GM21529 (cell line): ENCODE measurements around the gene TCN1.
A peak's percentile ranks its signal among the peaks of the same experiment; 100 is the strongest.
"Not testable (repeated sequence)": the region's sequence is repeated elsewhere in the genome, so short reads cannot be mapped to it uniquely, and the experiment has no call there.

ENCODE experiments used
- ATAC-seq: cut with Tn5 transposase; IDR thresholded peaks from one replicate; pipeline ENCODE4 v1.9.1; 2021; ENCODE audit not compliant: unreplicated experiment

Gene TCN1

GRCh38 chr11:59857439-59858434 is 8.6 kb downstream of the TCN1 start:
- ATAC-seq = no peak

GRCh38 chr11:59854871-59855270 is 11.4 kb downstream of the TCN1 start:
- no peak for ATAC-seq

DNA sequence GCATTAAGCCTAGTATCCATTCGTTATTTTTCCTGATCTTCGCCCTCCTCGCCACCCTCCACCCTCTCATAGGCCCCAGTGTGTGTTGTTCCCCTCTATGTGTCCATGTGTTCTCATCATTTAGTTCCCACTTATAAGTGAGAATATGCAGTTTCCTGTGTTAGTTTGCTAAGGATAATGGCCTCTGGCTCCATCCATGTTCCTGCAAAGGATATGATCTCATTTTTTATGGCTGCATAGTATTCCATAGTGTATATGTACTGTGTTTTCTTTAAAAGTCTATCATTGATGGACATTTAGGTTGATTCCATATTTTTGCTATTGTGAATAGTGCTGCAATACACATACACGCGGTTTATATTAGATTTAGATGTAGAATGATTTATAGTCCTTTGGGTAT is 14.9 kb downstream of the TCN1 start:
- ATAC-seq = not testable (repeated sequence)

DNA sequence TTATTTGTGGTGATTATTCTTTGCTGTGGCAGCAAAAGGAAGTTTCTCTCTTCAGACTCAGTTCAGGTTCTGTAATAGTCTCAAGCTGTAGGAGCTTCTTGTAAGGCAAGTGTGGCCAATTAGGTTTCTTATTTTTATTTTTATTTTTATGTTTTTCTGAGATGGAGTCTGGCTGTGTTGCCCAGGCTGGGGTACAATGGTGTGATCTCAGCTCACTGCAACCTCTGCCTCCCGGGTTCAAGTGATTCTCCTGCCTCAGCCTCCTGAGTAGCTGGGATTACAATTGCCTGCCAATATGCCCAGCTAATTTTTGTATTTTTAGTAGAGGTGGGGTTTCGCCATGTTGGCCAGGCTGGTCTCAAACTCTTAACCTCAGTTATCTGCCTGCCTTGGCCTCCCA is 16.7 kb downstream of the TCN1 start:
- ATAC-seq = not testable (repeated sequence)

GRCh38 chr11:59849129-59849528 is 17.2 kb downstream of the TCN1 start:
- ATAC-seq = no peak

GRCh38 chr11:59848439-59848838 is 17.8 kb downstream of the TCN1 start:
- not testable (repeated sequence) for ATAC-seq

DNA sequence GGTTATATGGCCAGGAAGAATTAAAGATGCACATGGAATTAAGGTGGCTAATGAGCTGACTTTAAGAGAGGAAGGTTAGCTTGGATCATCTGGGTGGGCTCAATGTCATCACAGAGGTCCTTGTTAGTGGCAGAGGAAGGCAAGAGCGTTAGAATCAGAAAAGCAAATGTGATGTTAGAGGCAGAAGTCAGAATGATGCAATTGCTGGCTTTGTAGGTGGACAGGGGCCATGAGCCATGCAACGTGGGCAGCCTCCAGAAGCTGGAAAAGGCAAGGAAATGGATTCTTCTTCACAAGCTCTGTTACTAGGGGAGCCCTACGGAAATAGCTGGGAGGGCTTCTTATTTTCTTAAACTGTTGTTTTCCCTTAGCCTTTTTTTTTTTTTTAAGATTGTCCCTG is 18.7 kb downstream of the TCN1 start:
- ATAC-seq = no peak

DNA sequence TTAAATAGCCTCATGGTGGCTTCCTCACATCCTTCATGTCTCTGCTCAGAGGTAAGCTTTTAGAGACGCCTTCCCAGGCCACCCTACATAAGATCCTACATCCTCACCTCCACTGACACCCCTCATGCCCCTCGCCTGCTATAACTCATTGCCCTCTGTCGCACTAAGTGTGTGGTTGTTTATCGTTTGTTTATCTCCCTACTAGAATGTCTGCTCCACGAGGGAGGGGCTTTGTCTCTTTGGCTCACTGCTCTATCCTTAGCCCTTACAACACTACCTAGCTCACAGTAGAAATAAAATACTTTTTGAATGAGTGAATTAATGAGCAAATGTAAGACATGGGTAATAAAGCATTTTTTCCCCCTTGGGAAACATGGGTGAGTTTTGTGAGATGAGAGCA is 19.7 kb downstream of the TCN1 start:
- ATAC-seq = no peak

GRCh38 chr11:59845399-59845798 is 20.9 kb downstream of the TCN1 start, which contains the start of gene CBLIF:
CBLIF (minus strand) TSS chr11:59845499; CDS start chr11:59845453, 46 bp downstream.
- ATAC-seq = no peak

DNA sequence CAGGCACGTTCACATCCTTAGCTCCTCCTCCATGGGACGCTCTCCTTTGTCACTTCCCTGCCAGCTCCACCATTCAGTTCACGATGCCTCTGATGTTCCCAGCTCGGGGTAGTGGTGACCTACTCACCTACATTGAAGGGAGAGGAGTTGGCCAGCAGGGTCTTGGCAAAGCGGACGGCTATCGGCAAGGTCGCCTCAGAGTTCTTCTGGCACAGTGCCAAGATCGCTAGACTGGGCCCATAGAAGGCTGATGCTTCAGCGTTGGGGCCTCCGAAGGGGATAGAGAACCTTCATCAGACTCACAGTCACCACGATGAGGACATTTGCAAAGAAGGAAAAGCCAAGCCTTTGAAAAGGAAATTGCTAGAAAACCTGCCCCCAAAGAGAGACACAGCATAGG is 24.0 kb downstream of the TCN1 start:
- no peak for ATAC-seq

GRCh38 chr11:59841514-59841913 is 24.8 kb downstream of the TCN1 start:
- ATAC-seq = peak; percentile 64

DNA sequence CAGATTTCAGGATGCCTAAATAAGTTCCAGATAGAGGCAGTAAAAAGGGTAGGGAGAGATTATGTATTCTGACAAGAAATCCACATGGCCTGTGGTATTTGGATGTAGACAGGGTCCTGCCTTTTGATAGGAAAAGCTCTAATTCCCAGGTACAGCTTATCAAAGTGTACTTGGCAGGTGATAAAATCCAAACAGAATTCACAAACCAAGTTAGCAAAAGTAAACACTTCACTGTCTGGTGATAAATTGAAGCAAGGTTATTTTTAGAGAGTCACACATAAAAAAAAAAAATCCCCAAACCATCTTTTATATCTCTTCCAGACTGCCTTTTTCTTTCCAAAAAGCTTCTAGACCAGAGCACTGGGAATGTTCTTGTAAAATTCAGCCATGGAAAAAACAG is 26.7 kb downstream of the TCN1 start:
- no peak for ATAC-seq

DNA sequence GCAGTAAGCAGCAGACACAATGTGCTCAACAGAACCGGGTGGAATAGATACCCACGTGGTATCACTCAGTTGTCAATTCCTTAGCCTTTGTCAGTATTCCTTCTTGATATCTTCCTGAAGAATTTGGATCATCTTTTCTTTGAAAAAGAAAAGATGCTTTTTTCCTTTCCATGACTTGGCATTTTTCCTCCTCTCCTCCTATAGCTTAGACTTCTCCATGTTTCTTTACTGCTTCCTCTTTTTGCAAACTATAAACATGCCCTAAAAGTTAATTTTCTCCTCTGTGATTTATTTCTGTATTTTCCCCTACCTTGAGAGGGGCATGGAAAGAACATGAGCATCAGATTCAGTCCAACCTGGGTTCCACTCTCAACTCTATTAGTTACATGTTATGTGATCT is 32.7 kb downstream of the TCN1 start:
- ATAC-seq = no peak

DNA sequence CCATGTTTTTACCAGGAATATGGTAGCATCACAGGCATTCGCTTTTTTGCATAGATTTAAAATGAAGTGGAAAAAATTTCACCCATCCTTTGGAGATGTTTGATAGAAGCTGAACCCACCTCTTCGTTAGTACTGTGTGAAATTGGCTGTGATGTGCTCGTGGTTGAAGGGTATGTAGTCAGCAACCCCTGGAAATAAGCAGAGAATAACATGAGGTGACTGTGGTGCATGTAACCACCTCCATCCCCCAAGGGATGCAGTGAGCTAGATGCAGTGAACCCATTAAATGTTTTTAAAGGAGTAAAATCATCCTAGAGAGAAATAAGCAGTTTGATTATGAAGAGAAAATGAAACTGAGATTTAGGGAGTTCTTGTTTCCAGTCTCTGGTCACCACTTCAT is 36.9 kb downstream of the TCN1 start:
- no peak for ATAC-seq

GRCh38 chr11:59822989-59823566 is 43.2 kb downstream of the TCN1 start:
- peak; percentile 97 for ATAC-seq

DNA sequence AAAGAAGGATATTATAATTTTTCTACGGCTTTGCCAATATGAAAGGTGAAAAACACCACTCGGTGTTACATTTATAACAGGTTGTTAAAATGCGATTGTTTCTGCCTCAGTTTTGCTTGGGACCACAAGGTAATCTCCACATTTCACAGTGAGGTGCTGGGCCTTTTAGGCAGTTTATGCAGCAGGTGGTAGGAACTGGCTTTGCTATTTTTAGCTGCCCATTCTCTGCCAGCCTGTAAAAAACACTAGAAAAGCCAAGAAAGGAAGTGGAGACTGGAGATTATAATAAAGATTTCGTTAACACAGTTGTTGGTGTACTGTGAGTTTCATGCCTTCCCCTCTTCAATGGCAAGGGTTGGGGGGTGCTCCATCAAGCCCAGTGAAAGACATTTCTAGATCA is 47.7 kb downstream of the TCN1 start:
- no peak for ATAC-seq

GRCh38 chr11:59816434-59816833 is 49.9 kb downstream of the TCN1 start:
- not testable (repeated sequence) for ATAC-seq

DNA sequence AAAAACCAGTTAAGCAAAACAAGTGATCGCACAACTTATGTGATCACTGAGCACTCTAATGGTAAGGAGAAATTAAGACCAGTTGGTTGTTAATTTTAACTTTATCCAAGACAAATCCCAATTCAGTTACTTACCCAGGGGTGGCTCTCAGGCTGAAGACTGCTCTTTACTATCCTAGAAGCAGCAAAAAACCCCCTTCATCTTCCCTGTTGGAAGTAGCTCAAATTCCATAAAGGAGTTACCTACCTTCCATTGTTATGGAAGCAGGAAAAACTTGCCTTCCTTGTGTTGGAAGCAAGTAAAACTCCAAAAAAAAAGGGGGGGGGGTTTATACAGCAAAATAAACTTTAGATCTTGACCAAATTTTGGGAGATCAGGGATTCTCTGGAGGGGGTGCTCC is 50.5 kb downstream of the TCN1 start:
- no peak for ATAC-seq

GRCh38 chr11:59814021-59814420 is 52.3 kb downstream of the TCN1 start:
- ATAC-seq = no peak

GRCh38 chr11:59813364-59813763 is 52.9 kb downstream of the TCN1 start:
- ATAC-seq = no peak

DNA sequence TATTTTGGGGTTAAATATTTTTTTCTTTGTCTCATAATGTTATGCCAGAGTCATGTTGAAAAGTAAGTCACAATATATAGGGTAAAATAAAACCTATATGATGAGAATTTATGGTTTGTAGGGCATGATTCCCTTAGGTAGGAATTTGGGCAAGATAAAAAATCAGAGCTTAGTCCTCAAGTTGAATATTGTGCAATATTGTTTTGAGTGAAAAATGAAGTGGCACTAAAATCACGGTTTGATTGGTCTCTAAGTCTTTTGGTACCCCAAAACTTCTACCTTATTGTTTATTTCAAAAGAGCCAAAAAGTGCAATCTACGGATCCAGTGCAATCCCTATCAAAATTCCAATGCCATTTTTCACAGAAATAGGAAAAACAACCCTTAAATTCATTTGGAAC is 54.1 kb downstream of the TCN1 start:
- ATAC-seq = no peak

DNA sequence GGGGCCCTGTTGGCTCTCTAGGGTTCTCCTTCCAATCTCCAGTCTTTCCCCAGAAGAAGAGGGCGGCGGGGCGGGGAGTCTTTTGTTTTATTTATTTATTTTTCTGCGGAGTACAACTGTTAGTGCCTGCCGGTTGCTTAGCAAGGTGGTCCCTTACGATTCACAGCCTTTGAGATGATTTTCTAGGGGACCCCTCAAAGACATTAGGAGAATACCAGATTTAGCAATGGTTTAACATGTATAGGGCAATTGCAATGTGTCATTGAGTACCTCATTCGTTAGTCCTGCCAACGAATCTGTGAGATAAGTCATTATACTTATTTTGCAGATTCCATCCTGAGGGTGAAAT is 55.4 kb downstream of the TCN1 start:
- no peak for ATAC-seq
